Right ventricle myocardium inferior (tissue), 1 donor: ENCODE measurements around the gene ZNF205. TPM values are rescaled to one million over a fixed set of nuclear protein-coding genes. Genes with fewer than 3 reads are reported as not detected.
"Not testable (repeated sequence)": the region's sequence is repeated elsewhere in the genome, so short reads cannot be mapped to it uniquely, and the experiment has no call there.

Source experiments
- ATAC-seq: fragments of 200-7000 bp; cut with Tn5 transposase; one replicate; pipeline ENCODE4 v1.9.1; 2020; ENCODE audit warnings: mild to moderate bottlenecking, moderate library complexity
- DNase-seq: peaks from one replicate; pipeline ENCODE4 v3.0.0; 2021; ENCODE audit errors: missing footprints
- intact Hi-C: fragments of 100-400 bp; cut with DNase I; formaldehyde crosslinking; loops from one replicate; pipeline ENCODE4 v1.11.0; 2022
- total RNA-seq: library from RNA; stranded (reverse); fragmentation: NEBNext Ultra II Directional; extraction: Animal tissue kit (Norgen Biotek cat#: 25700); gene quantifications from one replicate; pipeline ENCODE4 v1.2.1, GENCODE V29; 2021
- donor health status: DM: no; HTN: yes; CAD: no; lungs with severe emphysema.

The ZNF205 gene
- total RNA-seq, 1 donor from 2014 or later = 7.4 TPM

GRCh38 chr16:3121851-3122467 lies 9.6 kb downstream of the ZNF205 start:
- DNase-seq = no peak
- intact Hi-C loops = no loop called here
- no peak for ATAC-seq

- intact Hi-C loops = no loop called here
- ATAC-seq = no peak
- DNase-seq = peak; percentile 5
Measured at GRCh38 chr16:3122926-3123570, 10.7 kb downstream of the ZNF205 start.

DNA sequence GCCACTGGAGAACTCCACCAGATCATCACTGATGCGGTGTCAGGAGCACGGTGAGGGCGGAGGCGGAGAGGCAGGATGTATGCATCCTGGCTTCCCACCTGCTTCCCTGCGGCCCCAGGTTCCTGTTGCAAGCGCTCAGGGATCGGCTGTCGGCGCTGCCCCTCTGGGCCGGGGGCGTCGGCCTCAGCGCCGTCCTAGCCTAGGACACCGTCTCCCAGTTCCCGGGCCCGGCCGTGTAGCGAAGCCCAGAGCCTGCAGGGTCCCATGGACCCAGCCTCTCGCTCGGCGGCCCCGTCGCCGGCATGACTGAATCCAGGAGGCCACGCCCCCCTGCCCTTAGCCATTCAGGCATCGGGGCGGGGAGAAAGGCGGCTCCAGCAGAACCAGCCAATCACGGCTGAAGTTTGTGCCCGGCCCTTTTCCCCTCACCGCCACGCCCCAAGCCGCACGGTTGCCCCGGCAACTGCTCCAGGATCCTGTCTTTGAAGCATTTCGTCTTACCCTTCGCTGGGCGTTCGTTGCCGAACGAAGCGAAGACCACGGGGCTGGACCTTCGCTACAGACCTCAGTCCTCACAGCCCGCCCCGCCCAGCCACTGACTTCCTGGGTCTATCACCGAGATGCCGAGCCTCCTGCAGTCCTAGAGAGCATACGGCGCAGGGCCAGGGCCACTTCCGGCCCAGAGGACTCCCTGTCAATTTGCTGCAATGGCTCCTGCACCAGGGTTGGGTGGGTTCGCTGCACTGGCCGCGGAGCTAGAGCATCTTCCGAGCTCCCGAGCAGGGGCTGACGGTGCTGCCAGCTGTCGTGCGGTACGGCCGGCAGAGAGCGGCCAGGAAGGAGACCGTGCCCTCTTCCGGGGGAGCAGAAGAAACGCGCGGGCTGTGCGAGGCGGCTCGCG lies 11.8 kb downstream of the ZNF205 start:
- DNase-seq (peak; percentile 99), ATAC-seq (peak; percentile 95)
- intact Hi-C loops = no loop called here

DNA sequence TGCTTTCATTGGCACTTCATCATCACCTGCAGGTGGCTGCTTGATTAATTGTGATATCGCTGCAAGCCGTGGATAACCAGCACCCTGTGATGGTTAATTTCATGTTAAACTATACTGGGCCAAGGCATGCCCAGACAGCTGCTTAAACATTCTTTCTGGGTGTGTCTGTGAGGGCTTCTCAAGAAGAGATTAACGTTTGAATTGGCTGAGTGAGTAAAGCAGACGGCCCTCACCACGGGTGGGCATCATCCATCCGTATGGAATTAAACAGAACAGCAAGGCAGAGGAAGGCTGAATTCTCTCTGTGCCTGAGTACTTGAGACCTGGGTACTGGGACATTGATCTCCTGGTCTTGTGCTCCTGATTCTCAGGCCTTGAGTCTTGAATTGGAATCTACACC lies 15.4 kb downstream of the ZNF205 start:
- DNase-seq (no peak), ATAC-seq (no peak)
- intact Hi-C loops = loop anchor here (2.0 kb wide), 1 partner anchor 69 kb away; no protein-coding TSS in a partner anchor

DNA sequence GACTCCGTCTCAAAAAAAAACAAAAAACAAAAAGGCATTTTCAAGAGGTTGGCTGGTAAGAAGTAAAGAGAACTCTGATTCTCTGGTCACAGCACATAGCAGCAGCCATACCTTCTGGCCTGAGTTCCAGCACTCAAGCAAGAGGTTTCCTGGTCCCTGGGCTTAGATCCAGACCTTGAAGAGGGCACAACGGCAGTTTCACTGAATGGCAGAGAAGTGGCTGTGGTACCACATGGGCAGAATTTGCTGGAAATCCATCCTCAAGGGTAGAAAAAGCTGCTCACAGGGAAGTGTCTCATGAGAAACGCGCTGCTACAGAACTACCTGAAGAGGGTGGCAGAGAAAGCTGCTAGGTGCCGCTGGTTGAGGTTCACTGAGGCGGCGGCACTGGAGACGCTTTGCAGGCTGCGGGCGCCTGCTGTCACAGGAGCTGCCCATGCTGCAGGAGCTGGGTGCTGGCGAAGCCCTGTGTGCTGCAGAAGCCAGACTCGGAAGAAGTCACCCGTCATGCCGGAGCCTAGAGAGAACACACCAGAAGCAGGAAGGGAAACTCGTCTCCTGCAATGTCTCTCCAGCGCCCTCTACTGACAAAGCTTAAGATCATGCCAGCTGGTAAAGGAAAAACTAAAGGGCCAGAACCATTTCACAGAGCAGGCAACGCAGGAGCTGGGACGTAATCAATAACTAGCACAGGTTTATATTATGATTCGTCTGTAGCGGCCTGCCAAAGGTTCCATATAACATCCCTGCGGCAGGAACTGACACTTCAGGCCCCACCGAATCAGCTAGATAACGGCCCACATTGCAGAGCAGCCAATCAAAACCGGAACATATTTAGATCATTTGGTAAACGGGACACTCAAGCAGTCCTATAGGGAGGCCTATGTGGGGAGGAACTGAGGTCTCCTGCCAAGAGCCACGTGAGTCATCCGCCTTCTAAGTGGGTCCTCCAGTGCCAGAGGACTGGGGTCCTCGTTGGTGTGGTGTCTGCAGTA lies 17.0 kb downstream of the ZNF205 start:
- DNase-seq (peak; percentile 85), ATAC-seq (peak; percentile 81)
- intact Hi-C loops = loop anchor here (1.0 to 2.0 kb wide), 2 partner anchors 35 to 71 kb away; no protein-coding TSS in a partner anchor

GRCh38 chr16:3131755-3132377 lies 19.5 kb downstream of the ZNF205 start:
- ATAC-seq (no peak), DNase-seq (peak; percentile 48)
- intact Hi-C loops = no loop called here

GRCh38 chr16:3133844-3134243 lies 21.5 kb downstream of the ZNF205 start:
- intact Hi-C loops = loop anchor here (2.0 kb wide), 3 partner anchors 17 to 33 kb away; no protein-coding TSS in a partner anchor
- ATAC-seq (no peak), DNase-seq (no peak)

DNA sequence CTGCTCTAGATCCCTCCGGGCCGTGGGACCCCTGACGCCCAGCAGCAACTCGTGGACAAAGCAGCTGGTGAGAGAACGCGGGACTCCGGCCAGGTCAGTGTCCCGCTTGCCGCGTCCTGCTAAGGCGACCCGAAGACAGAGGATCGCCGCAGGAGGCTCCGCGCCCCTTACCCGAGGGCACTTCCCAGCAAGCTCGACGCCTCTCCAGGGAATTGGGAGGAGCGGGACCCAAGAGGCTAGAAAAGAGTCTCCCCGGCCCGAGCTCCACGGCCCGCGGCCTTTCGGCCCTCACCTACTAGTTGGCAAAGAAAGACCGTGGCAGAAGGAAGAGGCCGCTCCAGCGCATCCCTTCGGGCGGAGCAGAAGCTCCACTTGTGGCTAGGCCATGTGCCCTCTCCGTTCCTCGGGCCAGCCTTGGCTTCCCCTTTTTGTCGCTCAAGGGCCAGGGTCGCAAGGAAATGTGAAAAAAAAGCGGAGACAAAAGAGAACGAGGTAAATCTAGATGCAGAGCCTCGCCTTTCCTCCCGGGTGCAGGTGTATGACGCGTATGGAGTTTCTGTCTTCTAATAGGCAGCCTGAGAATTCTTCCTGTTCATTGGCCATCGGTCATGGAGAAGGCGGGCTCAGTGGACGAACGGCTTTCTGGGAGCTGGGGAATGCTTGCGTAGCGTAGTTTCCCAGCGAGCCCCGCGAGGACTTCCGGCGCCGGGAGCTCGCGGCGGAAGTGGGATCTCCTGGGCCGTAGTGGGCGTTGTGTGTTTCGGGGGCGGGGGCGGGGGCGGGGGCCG lies 22.1 kb downstream of the ZNF205 start, which contains the start of gene ZNF213:
ZNF213 (plus strand) TSS at position 692 of the 788 bp plus-strand sequence. CDS start 2,252 bp downstream, outside the sequence.
- ATAC-seq = peak; percentile 96
- DNase-seq = peak; percentile 96
- intact Hi-C loops = loop anchor here (2.0 kb wide), 3 partner anchors 16 to 32 kb away; no protein-coding TSS in a partner anchor

GRCh38 chr16:3135126-3135715 lies 22.8 kb downstream of the ZNF205 start:
- ATAC-seq = no peak
- intact Hi-C loops = loop anchor here (2.0 kb wide), 3 partner anchors 16 to 32 kb away; no protein-coding TSS in a partner anchor
- no peak for DNase-seq

DNA sequence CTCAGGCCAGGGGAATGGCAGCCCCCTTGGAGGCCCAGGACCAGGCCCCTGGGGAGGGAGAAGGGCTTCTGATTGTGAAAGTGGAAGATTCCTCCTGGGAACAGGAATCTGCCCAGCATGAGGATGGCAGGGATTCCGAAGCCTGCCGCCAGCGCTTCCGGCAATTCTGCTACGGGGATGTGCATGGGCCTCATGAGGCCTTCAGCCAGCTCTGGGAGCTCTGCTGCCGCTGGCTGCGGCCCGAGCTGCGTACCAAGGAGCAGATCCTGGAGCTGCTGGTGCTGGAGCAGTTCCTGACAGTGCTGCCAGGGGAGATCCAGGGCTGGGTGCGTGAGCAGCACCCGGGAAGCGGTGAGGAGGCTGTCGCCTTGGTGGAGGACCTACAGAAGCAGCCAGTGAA lies 24.9 kb downstream of the ZNF205 start:
- ATAC-seq (no peak), DNase-seq (peak; percentile 37)
- intact Hi-C loops = no loop called here

- intact Hi-C loops = no loop called here
- ATAC-seq = no peak
- peak; percentile 59 for DNase-seq
Measured at GRCh38 chr16:3138342-3138741, 26.0 kb downstream of the ZNF205 start.

DNA sequence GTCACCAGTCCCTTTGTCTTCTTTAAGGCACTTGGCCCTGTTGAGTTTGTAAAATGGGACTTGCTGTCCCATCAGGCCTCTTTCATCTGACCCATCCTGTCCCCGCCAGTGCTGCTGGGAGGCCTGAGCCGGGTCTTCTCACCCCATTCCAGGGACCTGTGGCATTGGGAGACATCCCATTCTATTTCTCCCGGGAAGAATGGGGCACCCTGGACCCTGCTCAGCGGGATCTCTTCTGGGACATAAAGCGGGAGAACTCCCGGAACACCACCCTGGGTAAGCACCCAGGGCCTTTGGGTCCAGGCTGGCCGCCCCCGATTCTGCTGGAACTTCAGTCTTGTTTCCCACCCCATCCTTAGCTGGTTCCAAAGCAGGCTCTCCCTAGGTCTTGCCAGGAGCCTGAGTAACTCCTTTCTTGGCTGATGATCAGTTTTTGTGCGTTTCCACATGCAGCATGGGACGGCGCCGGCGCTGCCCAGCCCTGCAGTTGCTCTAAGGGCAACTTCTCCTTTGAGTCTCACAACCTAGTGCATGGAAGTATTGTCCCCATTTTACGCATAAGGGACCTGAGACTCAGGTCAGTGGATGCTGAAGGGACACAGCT lies 26.5 kb downstream of the ZNF205 start:
- ATAC-seq = no peak
- intact Hi-C loops = no loop called here
- DNase-seq = peak; percentile 27

DNA sequence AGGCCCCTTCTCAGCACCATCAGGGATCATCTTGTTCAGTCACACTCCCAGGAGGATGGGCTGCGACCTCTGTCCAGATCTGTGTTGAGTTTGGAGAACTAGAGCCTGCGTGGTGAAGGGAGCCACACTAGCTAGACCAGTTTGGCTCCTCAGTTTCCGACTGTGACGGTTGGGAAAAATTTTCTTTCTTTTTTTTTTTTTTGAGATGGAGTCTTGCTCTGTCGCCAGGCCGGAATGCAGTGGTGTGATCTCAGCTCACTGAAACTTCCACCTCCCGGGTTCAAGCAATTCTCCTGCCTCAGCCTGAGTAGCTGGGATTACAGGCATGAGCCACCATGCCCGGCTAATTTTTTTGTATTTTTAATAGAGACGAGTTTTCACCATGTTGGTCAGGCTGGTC lies 27.2 kb downstream of the ZNF205 start:
- intact Hi-C loops, ATAC-seq: not testable (repeated sequence)
- DNase-seq = peak; percentile 16

DNA sequence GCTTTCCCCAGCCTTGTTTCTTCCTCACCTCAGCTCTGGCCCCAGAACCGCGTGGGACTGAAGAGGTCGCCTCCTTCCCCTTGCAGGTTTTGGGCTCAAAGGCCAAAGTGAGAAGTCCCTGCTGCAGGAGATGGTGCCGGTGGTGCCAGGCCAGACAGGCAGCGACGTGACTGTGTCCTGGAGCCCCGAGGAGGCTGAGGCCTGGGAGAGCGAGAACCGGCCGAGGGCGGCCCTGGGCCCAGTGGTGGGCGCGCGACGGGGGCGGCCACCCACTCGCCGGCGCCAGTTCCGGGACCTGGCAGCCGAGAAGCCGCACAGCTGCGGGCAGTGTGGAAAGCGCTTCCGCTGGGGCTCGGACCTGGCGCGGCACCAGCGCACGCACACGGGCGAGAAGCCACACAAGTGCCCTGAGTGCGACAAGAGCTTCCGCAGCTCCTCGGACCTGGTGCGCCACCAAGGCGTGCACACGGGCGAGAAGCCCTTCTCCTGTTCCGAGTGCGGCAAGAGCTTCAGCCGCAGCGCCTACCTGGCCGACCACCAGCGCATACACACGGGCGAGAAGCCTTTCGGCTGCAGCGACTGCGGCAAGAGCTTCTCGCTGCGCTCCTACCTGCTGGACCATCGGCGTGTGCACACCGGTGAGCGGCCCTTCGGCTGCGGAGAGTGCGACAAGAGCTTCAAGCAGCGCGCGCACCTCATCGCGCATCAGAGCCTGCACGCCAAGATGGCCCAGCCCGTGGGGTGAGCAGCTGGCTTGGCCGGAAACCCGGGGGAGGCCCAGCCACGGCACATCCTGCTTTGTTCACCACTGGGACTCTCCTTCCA lies 28.4 kb downstream of the ZNF205 start:
- DNase-seq = peak; percentile 42
- ATAC-seq = no peak
- intact Hi-C loops = no loop called here

- ATAC-seq = no peak
- peak; percentile 23 for DNase-seq
- intact Hi-C loops = no loop called here
Measured at GRCh38 chr16:3141781-3142311, 29.5 kb downstream of the ZNF205 start.
